NCI-H1436 treated with DMSO at 0.1 percent for 48 hours (cell line): ENCODE data around the gene DSCAML1.
A peak's percentile ranks its signal among the peaks of the same experiment; 100 is the strongest.

Source experiments
- DNase-seq: peaks from one replicate; lab custom pipeline; 2025; lab: John Stamatoyannopoulos, UW

Gene DSCAML1

DNA sequence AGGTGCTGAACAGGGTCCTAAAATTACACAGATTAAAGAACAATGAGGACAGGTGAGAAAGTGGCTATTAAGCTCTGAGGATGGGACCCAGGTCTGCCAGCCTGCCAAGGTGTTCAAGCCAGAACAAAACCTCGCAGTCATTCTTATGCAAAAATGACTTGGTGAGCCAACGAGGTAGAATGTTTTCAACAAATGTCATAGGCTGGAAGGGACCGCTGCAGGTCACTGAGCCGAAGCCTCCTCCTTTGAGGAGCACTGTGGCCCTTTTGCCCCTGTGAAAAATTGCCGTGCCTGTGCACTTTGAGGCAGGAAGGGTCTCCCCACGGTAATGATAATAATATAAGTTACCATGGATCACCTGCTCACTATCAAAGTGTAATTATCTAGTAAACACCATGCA lies 216.2 kb downstream of the DSCAML1 start:
- no peak for DNase-seq

DNA sequence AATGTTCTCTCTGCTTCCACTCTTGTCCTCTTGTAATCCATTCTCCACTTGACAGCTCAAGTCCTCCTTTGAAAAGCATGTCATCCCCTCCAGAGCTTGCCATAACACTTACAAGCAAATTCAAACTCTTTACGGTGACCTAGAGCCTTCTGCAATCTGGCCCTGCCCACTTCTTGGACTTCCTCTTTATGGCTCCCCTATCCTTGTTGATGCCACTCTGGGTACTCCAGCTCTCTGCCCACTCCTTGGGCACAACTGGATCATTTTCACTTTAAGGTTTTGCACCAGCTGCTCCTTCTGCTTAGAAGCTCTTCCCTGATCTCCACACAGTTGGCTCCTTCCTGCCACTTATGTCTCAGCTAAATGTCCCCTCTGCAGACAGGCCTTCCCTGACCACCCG lies 217.9 kb downstream of the DSCAML1 start:
- DNase-seq: no peak

- no peak for DNase-seq
Measured at GRCh38 chr11:117575856-117576255, 221.2 kb downstream of the DSCAML1 start.

GRCh38 chr11:117574551-117574950 lies 222.5 kb downstream of the DSCAML1 start:
- no peak for DNase-seq

DNA sequence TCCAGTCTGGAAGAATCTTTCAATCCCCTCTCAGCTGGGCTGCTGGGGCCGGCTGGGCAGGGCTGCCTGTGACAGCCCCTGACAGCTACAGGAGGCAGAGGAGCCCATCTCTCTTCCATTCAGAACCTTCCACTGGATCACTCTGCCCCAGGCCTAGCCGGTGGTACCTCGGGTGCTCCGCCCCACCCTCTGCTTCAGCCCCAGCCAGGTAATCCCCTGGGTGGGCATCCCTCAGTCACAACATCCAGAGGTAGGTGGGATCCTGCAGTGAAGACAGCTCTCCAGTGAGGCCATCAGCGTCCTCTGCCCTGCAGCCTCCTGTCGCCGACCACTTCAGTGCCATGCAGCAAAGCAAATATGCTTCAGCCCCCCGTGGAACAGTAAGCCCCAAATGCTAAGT lies 223.7 kb downstream of the DSCAML1 start:
- DNase-seq: no peak

- no peak for DNase-seq
Measured at GRCh38 chr11:117572671-117573070, 224.3 kb downstream of the DSCAML1 start.

DNA sequence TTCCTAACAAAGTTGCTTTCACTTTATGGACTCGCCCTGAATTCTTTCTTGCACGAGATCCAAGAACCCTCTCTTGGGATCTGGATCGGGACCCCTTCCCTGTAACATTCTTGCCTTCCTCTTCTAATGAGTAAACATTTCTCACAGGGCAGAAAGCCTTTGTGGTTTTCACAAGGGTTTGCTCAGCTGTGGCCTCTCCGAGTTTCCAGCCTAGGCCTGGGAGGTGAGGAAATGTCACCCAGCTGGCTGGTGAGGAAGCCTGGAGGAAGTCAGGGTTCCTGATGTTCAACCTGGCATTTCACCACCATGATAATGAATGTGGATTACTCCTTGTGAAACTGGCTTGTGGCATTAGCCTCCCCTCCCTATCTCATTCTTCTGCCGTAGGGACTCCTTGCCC lies 224.9 kb downstream of the DSCAML1 start:
- no peak for DNase-seq

GRCh38 chr11:117570701-117571100 lies 226.3 kb downstream of the DSCAML1 start:
- no peak for DNase-seq

GRCh38 chr11:117569911-117570310 lies 227.1 kb downstream of the DSCAML1 start:
- no peak for DNase-seq

DNA sequence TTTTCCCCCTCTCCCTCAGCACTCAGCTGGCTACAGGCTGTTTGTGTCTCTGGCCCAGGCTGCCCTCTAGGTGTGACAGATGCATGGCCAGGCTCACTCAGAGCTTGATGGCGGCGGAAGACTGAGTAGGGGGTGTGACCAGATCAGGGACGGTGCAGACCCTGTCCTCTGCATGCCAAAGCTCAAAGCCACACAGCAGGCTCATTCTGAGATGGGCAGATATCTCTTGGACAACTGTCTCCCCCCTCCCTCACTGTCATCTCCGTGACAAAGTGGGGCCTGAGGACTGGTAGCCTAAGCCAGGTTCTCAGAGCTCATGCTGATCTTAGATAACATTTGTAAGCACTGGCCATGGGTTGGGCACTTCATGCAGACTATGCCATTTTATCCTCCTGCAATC lies 231.3 kb downstream of the DSCAML1 start:
- DNase-seq: no peak

- DNase-seq: no peak
Measured at GRCh38 chr11:117564321-117564720, 232.7 kb downstream of the DSCAML1 start.

DNA sequence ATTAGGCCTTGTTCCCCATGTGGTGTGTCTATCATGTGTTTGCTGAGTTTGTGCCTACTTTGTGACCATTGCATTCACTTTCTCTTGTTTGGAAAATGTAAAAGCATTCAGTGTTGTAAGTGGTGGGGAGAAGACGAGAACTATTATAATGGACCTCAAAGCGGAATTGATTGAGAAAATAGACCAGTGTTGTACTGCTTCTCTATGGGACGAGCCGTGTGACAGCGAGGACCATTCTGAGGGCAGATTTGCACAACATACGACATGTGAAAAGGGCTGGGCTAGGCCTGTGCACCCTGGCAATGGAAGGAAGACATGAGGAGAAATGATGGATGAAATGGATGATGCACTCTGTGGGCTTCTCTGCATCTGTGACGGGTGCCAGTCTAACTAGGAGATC lies 233.5 kb downstream of the DSCAML1 start:
- no peak for DNase-seq

GRCh38 chr11:117562136-117562535 lies 234.9 kb downstream of the DSCAML1 start:
- peak; percentile 24 for DNase-seq

- DNase-seq: no peak
Measured at GRCh38 chr11:117560780-117561530, 236.1 kb downstream of the DSCAML1 start.

- DNase-seq: no peak
Measured at GRCh38 chr11:117559698-117560097, 237.3 kb downstream of the DSCAML1 start.

GRCh38 chr11:117557361-117557760 lies 239.7 kb downstream of the DSCAML1 start:
- no peak for DNase-seq

GRCh38 chr11:117554601-117555333 lies 242.2 kb downstream of the DSCAML1 start:
- no peak for DNase-seq

DNA sequence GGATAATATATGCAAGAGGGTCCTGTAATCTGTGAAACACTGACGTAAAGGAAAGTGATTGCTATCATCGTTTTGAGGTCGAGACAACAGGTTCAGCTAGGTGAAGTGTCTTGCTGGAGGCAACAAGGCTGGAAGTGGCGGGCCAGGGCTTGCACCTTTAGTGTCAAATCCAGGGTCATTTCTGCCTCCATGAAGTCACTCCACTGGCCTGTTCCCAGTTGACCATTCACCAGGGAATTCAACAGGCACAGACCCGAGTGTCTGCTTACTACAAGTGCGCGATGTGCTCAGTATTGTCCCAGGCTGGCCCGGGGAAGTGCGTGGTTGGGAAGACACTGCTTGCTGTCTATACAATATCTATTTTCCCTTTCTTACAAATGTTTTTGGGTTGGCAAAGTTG lies 244.4 kb downstream of the DSCAML1 start:
- DNase-seq: no peak

- DNase-seq: no peak
Measured at GRCh38 chr11:117551761-117552343, 245.2 kb downstream of the DSCAML1 start.

DNA sequence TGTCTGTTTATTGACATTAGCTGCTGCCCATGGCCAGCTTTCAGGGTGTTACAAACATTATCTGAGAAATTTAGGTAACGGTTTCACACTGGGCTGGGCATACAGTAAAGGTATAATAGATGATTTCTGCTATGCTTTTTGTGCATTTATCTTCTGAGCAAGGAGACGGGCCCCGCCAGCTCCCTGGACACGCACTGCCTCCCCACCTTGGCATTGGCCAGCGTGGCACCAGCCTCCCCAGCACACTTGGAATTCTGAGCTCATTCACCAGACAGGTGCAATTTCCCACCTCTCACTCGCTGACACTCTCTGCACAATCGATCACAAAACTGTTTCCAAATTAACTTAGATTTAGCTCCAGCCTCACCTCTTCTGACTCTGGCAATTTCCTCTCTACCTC lies 246.6 kb downstream of the DSCAML1 start:
- DNase-seq: no peak

DNA sequence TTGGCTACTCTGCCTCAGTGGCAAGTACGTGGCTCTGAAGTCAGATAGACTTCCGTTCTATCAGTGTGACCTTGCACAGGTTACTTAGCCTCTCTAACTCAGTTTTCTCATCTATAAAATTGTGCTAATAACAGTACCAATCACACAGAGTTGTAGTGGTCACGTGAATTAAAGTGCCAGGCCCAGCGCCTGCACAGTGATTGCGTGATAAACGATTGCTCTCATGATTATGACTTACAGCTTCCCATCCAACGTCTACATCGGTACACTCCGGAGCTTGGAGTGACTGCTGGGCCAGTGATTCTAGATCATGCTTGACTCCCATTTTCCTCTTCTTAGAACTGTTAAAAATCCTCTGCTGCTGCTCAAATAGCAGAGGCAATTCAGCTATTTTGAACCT lies 247.6 kb downstream of the DSCAML1 start:
- no peak for DNase-seq

GRCh38 chr11:117548876-117549275 lies 248.1 kb downstream of the DSCAML1 start:
- no peak for DNase-seq

GRCh38 chr11:117547946-117548345 lies 249.1 kb downstream of the DSCAML1 start:
- no peak for DNase-seq
